HCT116 (cell line): ENCODE measurements around the gene LAMA4. TPM values are rescaled to one million over a fixed set of nuclear protein-coding genes. Genes with fewer than 3 reads are reported as not detected.

Experiments used
- ATAC-seq: fragments of 200-7000 bp; cut with Tn5 transposase; 2 replicates; pipeline ENCODE4 v1.9.1; 2020; ENCODE audit warnings: mild to moderate bottlenecking, moderate library complexity
- BruUV-seq: library from RNA; stranded (reverse); fragments of 400-500 nt; replicated peaks from 2 replicates; lab custom pipeline; 2021; lab: Mats Ljungman, UMichigan
- CTCF ChIA-PET: fragments of 300-600 bp; sonication (Branson Sonifier 250); formaldehyde crosslinking; loops from one replicate; lab custom pipeline; 2021; ENCODE audit warnings: antibody characterized with exemption; lab: Charles Lee
- POLR2A ChIA-PET: fragments of 300-600, 350-600 bp; sonication (Branson Sonifier 250); formaldehyde crosslinking; loops from one replicate; lab custom pipeline; 2021; ENCODE audit warnings: antibody characterized with exemption; lab: Charles Lee
- RAD21 ChIA-PET, 2 experiments: fragments of 300-600 bp; sonication (Branson Sonifier 250); formaldehyde crosslinking; loops; one replicate each; lab custom pipeline; 2023; ENCODE audit warnings: low total read pairs in 2 of 2; ENCODE audit not compliant: uncharacterized antibody in 2 of 2, unreplicated experiment in 2 of 2, low non-redundant PET in 1 of 2; lab: Charles Lee
- DNase-seq: peaks from one replicate; pipeline ENCODE4 v3.0.0-alpha.2; 2010; ENCODE audit warnings: low read depth, low spot score
- H2AFZ ChIP-seq: fragments of 200-600 bp; shearing (Covaris generic), sonication (generic); 2 replicates; pipeline ENCODE4 v1.6.1; 2017; ENCODE audit warnings: low read depth, mixed run types, mixed read lengths, antibody characterized with exemption, low read length; ENCODE audit not compliant: poor library complexity, severe bottlenecking
- H3K27ac ChIP-seq: 2 replicates; pipeline ENCODE4 v1.5.1; 2012; ENCODE audit warnings: low read depth, low read length
- H3K27me3 ChIP-seq: fragments of 200-600 bp; sonication (generic); 2 replicates; pipeline ENCODE4 v1.6.1; 2016; ENCODE audit warnings: mixed run types, low read length, mixed read lengths; ENCODE audit not compliant: insufficient read depth
- H3K36me3 ChIP-seq, 2 experiments: fragments of 200-500 bp in 1 of 2; fragments of 200-600 bp in 1 of 2; sonication (Bioruptor generic) in 1 of 2; sonication (generic) in 1 of 2; 2 replicates each; pipeline versions ENCODE4 v1.5.1 to v1.6.1; 2014 to 2016; ENCODE audit warnings: low read length in 2 of 2, inconsistent platforms in 1 of 2, mixed read lengths in 1 of 2, mixed run types in 1 of 2; ENCODE audit not compliant: insufficient read depth in 2 of 2, control insufficient read depth in 1 of 2
- H3K4me1 ChIP-seq, 2 experiments: fragments of 200-600 bp in 1 of 2; sonication (generic) in 1 of 2; 2 replicates each; pipeline versions ENCODE4 v1.5.1 to v1.6.1; 2012 to 2017; ENCODE audit warnings: low read length in 2 of 2, inconsistent platforms in 1 of 2, mild to moderate bottlenecking in 1 of 2, mixed read lengths in 1 of 2, mixed run types in 1 of 2, moderate library complexity in 1 of 2; ENCODE audit not compliant: insufficient read depth in 2 of 2, control insufficient read depth in 1 of 2
- H3K4me2 ChIP-seq: fragments of 200-600 bp; sonication (generic); 2 replicates; pipeline ENCODE4 v1.6.1; 2017; ENCODE audit warnings: mixed run types, low read length, mixed read lengths
- H3K4me3 ChIP-seq, 2 experiments: fragments of 200-600 bp in 1 of 2; sonication (generic) in 1 of 2; replicated peaks in 1 of 2; 2 replicates each; pipeline ENCODE4 v1.5.1; 2011 to 2016; ENCODE audit warnings: low read length in 2 of 2, control low read depth in 1 of 2, low read depth in 1 of 2, mild to moderate bottlenecking in 1 of 2, mixed read lengths in 1 of 2, mixed run types in 1 of 2
- H3K79me2 ChIP-seq: fragments of 200-600 bp; sonication (generic); 2 replicates; pipeline ENCODE4 v1.6.1; 2017; ENCODE audit warnings: mild to moderate bottlenecking, mixed run types, low read length, moderate library complexity, mixed read lengths; ENCODE audit not compliant: insufficient read depth
- H3K9ac ChIP-seq: fragments of 200-600 bp; sonication (generic); 2 replicates; pipeline ENCODE4 v1.6.1; 2016; ENCODE audit warnings: low read length, mixed read lengths
- H3K9me2 ChIP-seq: fragments of 200-600 bp; sonication (generic), shearing (Covaris generic); 2 replicates; pipeline ENCODE4 v1.6.1; 2017; ENCODE audit warnings: mixed run types, mild to moderate bottlenecking, moderate library complexity; ENCODE audit not compliant: insufficient read depth
- H3K9me3 ChIP-seq, 2 experiments: fragments of 200-500 bp in 1 of 2; fragments of 200-600 bp in 1 of 2; sonication (Bioruptor generic) in 1 of 2; sonication (generic) in 1 of 2; 2 replicates each; pipeline ENCODE4 v1.6.1; 2014 to 2017; ENCODE audit warnings: low read length in 2 of 2, mixed read lengths in 2 of 2, inconsistent platforms in 1 of 2, low read depth in 1 of 2, mild to moderate bottlenecking in 1 of 2, mixed run types in 1 of 2, moderate library complexity in 1 of 2; ENCODE audit not compliant: control insufficient read depth in 1 of 2, insufficient read depth in 1 of 2
- H4K20me1 ChIP-seq: fragments of 200-600 bp; sonication (generic), shearing (Covaris generic); 2 replicates; pipeline ENCODE4 v1.6.1; 2017; ENCODE audit warnings: mixed run types, mild to moderate bottlenecking, moderate library complexity; ENCODE audit not compliant: insufficient read depth
- CEBPB ChIP-seq: IDR thresholded peaks from 2 replicates; pipeline ENCODE4 v1.6.1; 2012; ENCODE audit warnings: low read depth
- EGR1 ChIP-seq: IDR thresholded peaks from 2 replicates; pipeline ENCODE4 v1.6.1; 2012; ENCODE audit warnings: low read depth
- ELF1 ChIP-seq: IDR thresholded peaks from 2 replicates; pipeline ENCODE4 v1.6.1; 2012; ENCODE audit warnings: low read depth, borderline replicate concordance
- EZH2 ChIP-seq: fragments of 200-600 bp; sonication (generic); IDR thresholded peaks from 2 replicates; pipeline ENCODE4 v1.6.1; 2017; ENCODE audit warnings: antibody characterized with exemption, mixed run types
- EZH2phosphoT487 ChIP-seq: fragments of 200-600 bp; IDR thresholded peaks from 2 replicates; pipeline ENCODE4 v1.6.1; 2018; ENCODE audit warnings: antibody characterized with exemption, borderline replicate concordance
- FOSL1 ChIP-seq: IDR thresholded peaks from 2 replicates; pipeline ENCODE4 v1.6.1; 2012; ENCODE audit warnings: low read depth
- JUND ChIP-seq: IDR thresholded peaks from 2 replicates; pipeline ENCODE4 v1.6.1; 2012
- POLR2A ChIP-seq: IDR thresholded peaks from 2 replicates; pipeline ENCODE4 v1.7.0; 2011; ENCODE audit warnings: borderline replicate concordance; ENCODE audit not compliant: insufficient read depth, insufficient read length; ENCODE audit errors: extremely low read depth
- POLR2AphosphoS5 ChIP-seq: IDR thresholded peaks from 2 replicates; pipeline ENCODE4 v1.6.1; 2011; ENCODE audit warnings: mild to moderate bottlenecking, low read depth, low read length, moderate library complexity
- RAD21 ChIP-seq: IDR thresholded peaks from 2 replicates; pipeline ENCODE4 v1.6.1; 2012; ENCODE audit warnings: low read depth, mild to moderate bottlenecking
- SIN3A ChIP-seq: IDR thresholded peaks from 2 replicates; pipeline ENCODE4 v1.6.1; 2012; ENCODE audit warnings: low read depth
- SP1 ChIP-seq: IDR thresholded peaks from 2 replicates; pipeline ENCODE4 v1.6.1; 2012; ENCODE audit warnings: low read depth
- SRF ChIP-seq: IDR thresholded peaks from 2 replicates; pipeline ENCODE4 v1.6.1; 2012; ENCODE audit warnings: low read depth
- TCF7L2 ChIP-seq: IDR thresholded peaks from 2 replicates; pipeline ENCODE4 v1.7.0; 2011; ENCODE audit warnings: borderline replicate concordance, inconsistent platforms; ENCODE audit not compliant: insufficient read depth, insufficient read length; ENCODE audit errors: extremely low read depth
- YY1 ChIP-seq: IDR thresholded peaks from 2 replicates; pipeline ENCODE4 v1.6.1; 2011; ENCODE audit warnings: low read length, low read depth, moderate library complexity, mild to moderate bottlenecking; ENCODE audit not compliant: insufficient replicate concordance; ENCODE audit errors: extremely low read depth
- ZNF274 ChIP-seq: fragments of 200-500 bp; sonication (Bioruptor generic); IDR thresholded peaks from 2 replicates; pipeline ENCODE4 v1.6.1; 2014; ENCODE audit warnings: mild to moderate bottlenecking, low read depth, low read length, inconsistent platforms
- intact Hi-C: fragments of 100-400 bp; cut with micrococcal nuclease; formaldehyde crosslinking; loops from 2 replicates; pipeline ENCODE4 v1.10.0; 2022
- total RNA-seq: library from RNA; stranded (reverse); gene quantifications from one replicate; pipeline ENCODE4 v1.2.1, GENCODE V29; 2021; ENCODE audit not compliant: unreplicated experiment
- TF ChIP-seq, protein P1 (sequence below): IDR thresholded peaks from 2 replicates; pipeline ENCODE4 v1.6.1; 2012
- TF ChIP-seq, protein P2 (sequence below): IDR thresholded peaks from 2 replicates; pipeline ENCODE4 v1.6.1; 2012
- TF ChIP-seq, protein P3 (sequence below): IDR thresholded peaks from 2 replicates; pipeline ENCODE4 v1.6.1; 2012; ENCODE audit warnings: low read depth
- TF ChIP-seq, protein P4 (sequence below), 3 experiments: fragments of 200-600 bp in 1 of 3; sonication (generic) in 1 of 3; IDR thresholded peaks in 2 of 3; conservative IDR thresholded peaks in 1 of 3; 2 replicates each; pipeline ENCODE4 v1.5.1; 2012 to 2017; ENCODE audit warnings: low read depth in 2 of 3, low read length in 2 of 3, antibody characterized with exemption in 1 of 3, borderline replicate concordance in 1 of 3, control low read depth in 1 of 3, mild to moderate bottlenecking in 1 of 3, mixed read lengths in 1 of 3, mixed run types in 1 of 3, moderate library complexity in 1 of 3; ENCODE audit not compliant: insufficient read depth in 1 of 3

Gene LAMA4
- total RNA-seq, 1 experiment from 2014 or later = 2.2 TPM

DNA sequence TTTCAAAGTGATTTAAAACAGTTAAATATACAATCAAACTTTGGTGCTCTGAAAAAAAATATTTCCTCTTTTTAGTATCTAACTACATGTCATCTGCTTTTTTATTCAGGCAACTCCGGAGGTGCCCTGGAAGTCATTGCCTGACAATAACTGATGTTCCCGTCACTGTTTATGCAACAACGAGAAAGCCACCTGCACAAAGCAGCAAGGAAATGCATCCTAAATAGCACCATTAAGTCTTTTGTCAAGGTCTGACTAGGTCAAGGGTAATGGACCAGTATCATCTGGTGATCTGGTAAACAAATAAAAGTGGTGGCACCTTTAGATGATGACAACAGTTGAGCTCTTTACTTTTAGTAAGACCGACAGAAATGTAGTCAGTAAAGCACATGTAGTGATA lies 153.8 kb downstream of the LAMA4 start (continued):
- TF ChIP-seq EZH2 = no peak
- no peak for TF ChIP-seq JUND
- TF ChIP-seq SIN3A = no peak
- no peak for TF ChIP-seq ZNF274
- no peak for TF ChIP-seq ELF1
- TF ChIP-seq FOSL1 = no peak
- no peak for TF ChIP-seq TCF7L2
- TF ChIP-seq, protein P1, sequence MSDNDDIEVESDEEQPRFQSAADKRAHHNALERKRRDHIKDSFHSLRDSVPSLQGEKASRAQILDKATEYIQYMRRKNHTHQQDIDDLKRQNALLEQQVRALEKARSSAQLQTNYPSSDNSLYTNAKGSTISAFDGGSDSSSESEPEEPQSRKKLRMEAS = no peak
- TF ChIP-seq SP1 = no peak
- TF ChIP-seq, protein P2, sequence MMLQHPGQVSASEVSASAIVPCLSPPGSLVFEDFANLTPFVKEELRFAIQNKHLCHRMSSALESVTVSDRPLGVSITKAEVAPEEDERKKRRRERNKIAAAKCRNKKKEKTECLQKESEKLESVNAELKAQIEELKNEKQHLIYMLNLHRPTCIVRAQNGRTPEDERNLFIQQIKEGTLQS = no peak
- no peak for TF ChIP-seq POLR2AphosphoS5
- TF ChIP-seq SRF = no peak

DNA sequence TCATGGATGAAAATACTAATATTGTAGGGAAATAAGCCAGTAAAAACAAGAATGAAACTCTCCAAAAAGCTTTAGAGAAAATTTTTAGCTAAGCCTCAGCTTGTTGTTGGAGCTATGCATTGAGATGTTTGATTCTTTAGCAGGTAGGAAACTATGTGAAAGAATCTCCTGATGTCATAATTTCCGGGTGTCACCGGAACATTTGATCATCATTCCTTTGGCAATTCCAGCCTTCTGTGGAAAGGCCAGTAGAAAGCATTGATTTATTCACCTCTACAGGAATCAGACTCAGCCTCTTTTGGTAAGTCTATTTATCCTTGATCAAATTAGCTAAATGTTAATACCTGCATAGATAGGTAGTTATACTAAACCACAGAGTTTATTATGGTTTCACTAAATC lies 157.5 kb downstream of the LAMA4 start:
- H3K9me2 ChIP-seq = no peaks in the 10 kb centered on the region
- no peak overlapping the region for H3K4me3 ChIP-seq
- BruUV-seq = no TSS peak
- H2AFZ ChIP-seq = no peak overlapping the region
- ChIA-PET RAD21 (no interaction called here), CTCF (no interaction called here), POLR2A (interaction anchor here (1.4 kb wide), 1 partner anchor 10 kb away, joined by 3 read pairs; the partner anchor contains the start of genes FAM229B and TUBE1)
- ATAC-seq (no peak), DNase-seq (no peak)
- intact Hi-C loops = no loop called here
- no peaks in the 10 kb centered on the region for H3K36me3 ChIP-seq
- no peak overlapping the region for H3K9ac ChIP-seq
- H3K4me2 ChIP-seq = no peak overlapping the region
- TF ChIP-seq SRF = no peak
- TF ChIP-seq YY1 = no peak
- TF ChIP-seq, protein P2 = no peak
- TF ChIP-seq, protein P3, sequence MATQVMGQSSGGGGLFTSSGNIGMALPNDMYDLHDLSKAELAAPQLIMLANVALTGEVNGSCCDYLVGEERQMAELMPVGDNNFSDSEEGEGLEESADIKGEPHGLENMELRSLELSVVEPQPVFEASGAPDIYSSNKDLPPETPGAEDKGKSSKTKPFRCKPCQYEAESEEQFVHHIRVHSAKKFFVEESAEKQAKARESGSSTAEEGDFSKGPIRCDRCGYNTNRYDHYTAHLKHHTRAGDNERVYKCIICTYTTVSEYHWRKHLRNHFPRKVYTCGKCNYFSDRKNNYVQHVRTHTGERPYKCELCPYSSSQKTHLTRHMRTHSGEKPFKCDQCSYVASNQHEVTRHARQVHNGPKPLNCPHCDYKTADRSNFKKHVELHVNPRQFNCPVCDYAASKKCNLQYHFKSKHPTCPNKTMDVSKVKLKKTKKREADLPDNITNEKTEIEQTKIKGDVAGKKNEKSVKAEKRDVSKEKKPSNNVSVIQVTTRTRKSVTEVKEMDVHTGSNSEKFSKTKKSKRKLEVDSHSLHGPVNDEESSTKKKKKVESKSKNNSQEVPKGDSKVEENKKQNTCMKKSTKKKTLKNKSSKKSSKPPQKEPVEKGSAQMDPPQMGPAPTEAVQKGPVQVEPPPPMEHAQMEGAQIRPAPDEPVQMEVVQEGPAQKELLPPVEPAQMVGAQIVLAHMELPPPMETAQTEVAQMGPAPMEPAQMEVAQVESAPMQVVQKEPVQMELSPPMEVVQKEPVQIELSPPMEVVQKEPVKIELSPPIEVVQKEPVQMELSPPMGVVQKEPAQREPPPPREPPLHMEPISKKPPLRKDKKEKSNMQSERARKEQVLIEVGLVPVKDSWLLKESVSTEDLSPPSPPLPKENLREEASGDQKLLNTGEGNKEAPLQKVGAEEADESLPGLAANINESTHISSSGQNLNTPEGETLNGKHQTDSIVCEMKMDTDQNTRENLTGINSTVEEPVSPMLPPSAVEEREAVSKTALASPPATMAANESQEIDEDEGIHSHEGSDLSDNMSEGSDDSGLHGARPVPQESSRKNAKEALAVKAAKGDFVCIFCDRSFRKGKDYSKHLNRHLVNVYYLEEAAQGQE = no peak
- TF ChIP-seq, protein P4, sequence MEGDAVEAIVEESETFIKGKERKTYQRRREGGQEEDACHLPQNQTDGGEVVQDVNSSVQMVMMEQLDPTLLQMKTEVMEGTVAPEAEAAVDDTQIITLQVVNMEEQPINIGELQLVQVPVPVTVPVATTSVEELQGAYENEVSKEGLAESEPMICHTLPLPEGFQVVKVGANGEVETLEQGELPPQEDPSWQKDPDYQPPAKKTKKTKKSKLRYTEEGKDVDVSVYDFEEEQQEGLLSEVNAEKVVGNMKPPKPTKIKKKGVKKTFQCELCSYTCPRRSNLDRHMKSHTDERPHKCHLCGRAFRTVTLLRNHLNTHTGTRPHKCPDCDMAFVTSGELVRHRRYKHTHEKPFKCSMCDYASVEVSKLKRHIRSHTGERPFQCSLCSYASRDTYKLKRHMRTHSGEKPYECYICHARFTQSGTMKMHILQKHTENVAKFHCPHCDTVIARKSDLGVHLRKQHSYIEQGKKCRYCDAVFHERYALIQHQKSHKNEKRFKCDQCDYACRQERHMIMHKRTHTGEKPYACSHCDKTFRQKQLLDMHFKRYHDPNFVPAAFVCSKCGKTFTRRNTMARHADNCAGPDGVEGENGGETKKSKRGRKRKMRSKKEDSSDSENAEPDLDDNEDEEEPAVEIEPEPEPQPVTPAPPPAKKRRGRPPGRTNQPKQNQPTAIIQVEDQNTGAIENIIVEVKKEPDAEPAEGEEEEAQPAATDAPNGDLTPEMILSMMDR (IDR thresholded peaks at IDR 0.05 in 2 of 3, conservative IDR thresholded peaks at IDR 0.05 in 1 of 3; ENCODE audit: borderline replicate concordance in 1 of 3, insufficient read depth in 1 of 3, low read depth in 2 of 3, low read length in 2 of 3) = no peak
- TF ChIP-seq SIN3A = no peak
- no peak for TF ChIP-seq EZH2phosphoT487
- TF ChIP-seq ZNF274 = no peak
- TF ChIP-seq JUND = no peak
- TF ChIP-seq ELF1 = no peak
- TF ChIP-seq, protein P1 = no peak
- no peak for TF ChIP-seq TCF7L2
- TF ChIP-seq RAD21 = no peak
- TF ChIP-seq POLR2AphosphoS5 = no peak
- TF ChIP-seq CEBPB = no peak
- no peak for TF ChIP-seq EGR1
- TF ChIP-seq FOSL1 = no peak
- no peak for TF ChIP-seq POLR2A
- TF ChIP-seq SP1 = no peak
- H3K9me3 ChIP-seq = no peaks in the 10 kb centered on the region
- H4K20me1 ChIP-seq = no peaks in the 10 kb centered on the region
- no peaks in the 10 kb centered on the region for H3K27me3 ChIP-seq
- no peaks in the 10 kb centered on the region for H3K4me1 ChIP-seq
- no peaks in the 10 kb centered on the region for H3K79me2 ChIP-seq
- no peak overlapping the region for H3K27ac ChIP-seq
